Superior temporal gyrus (tissue), 1 donor: ENCODE results near the gene CHFR.
"Not testable (repeated sequence)": the region's sequence is repeated elsewhere in the genome, so short reads cannot be mapped to it uniquely, and the experiment has no call there.

Experiments
- DNase-seq: peaks from one replicate; pipeline ENCODE4 v3.0.0-alpha.2; 2016; ENCODE audit errors: extremely low spot score

The CHFR gene

GRCh38 chr12:132887513-132888351 is at the start of gene CHFR:
Gene CHFR, minus strand, starts transcription at chr12:132887605. Its CDS starts 277 bp downstream, at chr12:132887328.
- peak; percentile 98 for DNase-seq

GRCh38 chr12:132936921-132937320 is 49.5 kb upstream of the CHFR start:
- not testable (repeated sequence) for DNase-seq

GRCh38 chr12:132936163-132936562 is 48.8 kb upstream of the CHFR start:
- no peak for DNase-seq

- DNase-seq, result no peak
These were observed 39.0 kb upstream of the CHFR start for GRCh38 chr12:132926415-132926833.

GRCh38 chr12:132925597-132926414 is 38.4 kb upstream of the CHFR start:
- DNase-seq, result no peak

GRCh38 chr12:132924356-132924755 is 37.0 kb upstream of the CHFR start:
- DNase-seq, result no peak

- no peak for DNase-seq
These were observed 36.0 kb upstream of the CHFR start for GRCh38 chr12:132923356-132923909.

GRCh38 chr12:132922676-132923075 is 35.3 kb upstream of the CHFR start:
- no peak for DNase-seq

- no peak for DNase-seq
These were observed 34.3 kb upstream of the CHFR start for GRCh38 chr12:132921685-132922084.

- DNase-seq, result no peak
These were observed 31.3 kb upstream of the CHFR start for GRCh38 chr12:132918680-132919079.

GRCh38 chr12:132909030-132909368 is 21.6 kb upstream of the CHFR start:
- no peak for DNase-seq

- DNase-seq, result peak; percentile 98
These were observed 21.0 kb upstream of the CHFR start for GRCh38 chr12:132908145-132909029.

- DNase-seq, result not testable (repeated sequence)
These were observed 20.4 kb upstream of the CHFR start for GRCh38 chr12:132907789-132908144.

GRCh38 chr12:132907216-132907615 is 19.8 kb upstream of the CHFR start:
- peak; percentile 15 for DNase-seq

- peak; percentile 76 for DNase-seq
These were observed 17.4 kb upstream of the CHFR start for GRCh38 chr12:132904718-132905328.

- no peak for DNase-seq
These were observed 11.6 kb upstream of the CHFR start for GRCh38 chr12:132899033-132899432.

- DNase-seq, result no peak
These were observed 1.4 kb upstream of the CHFR start for GRCh38 chr12:132888852-132889251.

- no peak for DNase-seq
These were observed 602 bp downstream of the CHFR start for GRCh38 chr12:132886529-132887477.

- no peak for DNase-seq
These were observed 5.6 kb downstream of the CHFR start for GRCh38 chr12:132881818-132882217.

GRCh38 chr12:132874620-132875019 is 12.8 kb downstream of the CHFR start:
- not testable (repeated sequence) for DNase-seq
